ENCODE measurements around the gene AUTS2. TPM values are rescaled to one million over a fixed set of nuclear protein-coding genes. Genes with fewer than 3 reads are reported as not detected.

AUTS2 gene
- total and polyA plus RNA-seq, 10 of the 15 experiments (the other 5 are each of a cell fraction or from before 2014, with no cell fraction given), result 6.4 to 55.6 (median 21.6) TPM

GRCh38 chr7:69686366-69686765, 88.1 kb downstream of the AUTS2 start:
- no peak overlapping the region for H3K4me3 ChIP-seq
- CTCF ChIA-PET, result interaction anchor here (0.7 to 3.8 kb wide), 5 partner anchors 9 to 138 kb away, joined by 3 to 16 read pairs (median 5); no protein-coding TSS in a partner anchor
- RAD21 ChIA-PET (ENCODE audit: unreplicated experiment), result interaction anchor here (1.1 to 3.7 kb wide), 5 partner anchors 9 to 340 kb away, joined by 3 to 13 read pairs (median 3); no protein-coding TSS in a partner anchor
- TF ChIP-seq POLR2A (IDR thresholded peaks at IDR 0.05; ENCODE audit: low read depth, low read length), result no peak
- no peak for TF ChIP-seq MTA3 (IDR thresholded peaks at IDR 0.05; ENCODE audit: borderline replicate concordance, low read length)
- no peak for TF ChIP-seq PAX5 (IDR thresholded peaks at IDR 0.05; ENCODE audit: borderline replicate concordance, low read depth, low read length)
- no peak for TF ChIP-seq MLLT1 (IDR thresholded peaks at IDR 0.05)
- TF ChIP-seq YBX1 (IDR thresholded peaks at IDR 0.05), result no peak
- no peak for TF ChIP-seq BACH1 (IDR thresholded peaks at IDR 0.05; ENCODE audit: borderline replicate concordance)
- TF ChIP-seq SMAD5 (IDR thresholded peaks at IDR 0.05; ENCODE audit: low read depth), result no peak
- TF ChIP-seq POU2F2 (IDR thresholded peaks at IDR 0.05; ENCODE audit: borderline replicate concordance, low read depth, low read length), result no peak
- TF ChIP-seq TAF1 (IDR thresholded peaks at IDR 0.05; ENCODE audit: borderline replicate concordance, low read depth, low read length), result no peak
- no peak for TF ChIP-seq RAD21 (IDR thresholded peaks at IDR 0.05; ENCODE audit: insufficient read depth, low read depth, low read length)
- TF ChIP-seq ZNF592 (IDR thresholded peaks at IDR 0.05), result no peak
- no peak for TF ChIP-seq CTCF (IDR thresholded peaks at IDR 0.05 in 2 of 3, conservative IDR thresholded peaks at IDR 0.05 in 1 of 3; ENCODE audit: control insufficient read depth in 2 of 3, extremely low read depth in 1 of 3, insufficient read depth in 1 of 3, low read depth in 3 of 3, low read length in 3 of 3)
- no peak for TF ChIP-seq PKNOX1 (IDR thresholded peaks at IDR 0.05)

More at GRCh38 chr7:69686366-69686765, 88.1 kb downstream of the AUTS2 start:
- in situ Hi-C loops (cut with MboI), result no loop called here
- Histone ChIP-seq H3K9me3 (replicated peaks; ENCODE audit: control insufficient read depth, insufficient read depth, low read length) (no peaks in the 10 kb centered on the region; the same call in 2 of the 3 replicates), H3K4me2 (ENCODE audit: control insufficient read depth, insufficient read depth) (no peak overlapping the region), H2AFZ (ENCODE audit: control insufficient read depth, low read depth, low read length) (no peak overlapping the region), H3K27ac (ENCODE audit: control insufficient read depth, insufficient read depth) (no peak overlapping the region), H3K4me1 (ENCODE audit: control insufficient read depth, insufficient read depth, low read length) (peaks cover 20% of the 10 kb centered on the region), H3K36me3 (ENCODE audit: control insufficient read depth in 2 of 2, insufficient read depth in 2 of 2, low read length in 1 of 2) (peaks cover 0 to 9% of the 10 kb centered on the region in 2 experiments; a peak in 2 of 4 replicates), H3K79me2 (ENCODE audit: control insufficient read depth, insufficient read depth, low read length) (peaks cover 7% of the 10 kb centered on the region), H3K27me3 (replicated peaks in 1 of 2; ENCODE audit: control insufficient read depth in 2 of 2, insufficient read depth in 2 of 2, low read length in 1 of 2) (no peaks in the 10 kb centered on the region), H4K20me1 (ENCODE audit: control insufficient read depth, insufficient read depth) (no peaks in the 10 kb centered on the region), H3K9ac (ENCODE audit: control insufficient read depth, insufficient read depth, low read length) (no peak overlapping the region)
- BruUV-seq (replicated peaks), result no TSS peak
- no peak for FAIRE-seq
- ChIA-PET SMC1A (ENCODE audit: uncharacterized antibody, unreplicated experiment) (interaction anchor here (0.6 to 10.1 kb wide), 12 partner anchors 9 to 137 kb away, joined by 3 to 79 read pairs (median 7); no protein-coding TSS in a partner anchor), POLR2A (interaction anchor here (0.9 to 1.4 kb wide), 3 partner anchors 16 to 139 kb away, joined by 3 to 4 read pairs (median 3); no protein-coding TSS in a partner anchor)
- DNase-seq (ENCODE audit: low read depth, low spot score), result no peak
- WGBS (ENCODE audit: insufficient coverage, insufficient replicate concordance, low lambda C conversion rate, missing lambda C conversion rate), result 82% methylated on average over 2 of the region's 2 CpGs
- ATAC-seq, result no peak
- intact Hi-C loops (cut with micrococcal nuclease; ENCODE audit: unreplicated experiment), result no loop called here

All from GM12878 (cell line).